Neural cell (in vitro differentiated cells): Measurements from ENCODE around the gene HNRNPF. TPM values are rescaled to one million over a fixed set of nuclear protein-coding genes. Genes with fewer than 3 reads are reported as not detected.

Source experiments
- H2AFZ ChIP-seq: fragments of 200-600, 300-800 bp; sonication (generic), shearing (Covaris generic); 2 replicates; pipeline ENCODE4 v1.6.0; 2014; ENCODE audit warnings: low read depth, mild to moderate bottlenecking, antibody characterized with exemption, low read length, moderate library complexity
- H3F3A ChIP-seq: fragments of 200-600 bp; shearing (Covaris generic); 2 replicates; pipeline ENCODE4 v1.6.1; 2016; ENCODE audit warnings: mild to moderate bottlenecking, moderate library complexity, mixed read lengths, antibody characterized with exemption, low read length; ENCODE audit not compliant: insufficient read depth, poor library complexity, severe bottlenecking
- H3K27ac ChIP-seq: fragments of 200-600, 300-800 bp; sonication (generic), shearing (Covaris generic); 2 replicates; pipeline ENCODE4 v1.5.1; 2014; ENCODE audit warnings: mild to moderate bottlenecking, low read length, moderate library complexity
- H3K27me3 ChIP-seq: fragments of 300-800, 200-600 bp; sonication (generic), shearing (Covaris generic); 2 replicates; pipeline ENCODE4 v1.6.0; 2014; ENCODE audit warnings: mild to moderate bottlenecking, low read depth, low read length, moderate library complexity; ENCODE audit not compliant: insufficient read depth
- H3K36me3 ChIP-seq: fragments of 300-800, 200-600 bp; sonication (generic), shearing (Covaris generic); 2 replicates; pipeline ENCODE4 v1.5.1; 2014; ENCODE audit warnings: mild to moderate bottlenecking, antibody characterized with exemption, low read length, moderate library complexity; ENCODE audit not compliant: insufficient read depth
- H3K4me2 ChIP-seq: fragments of 300-800, 200-600 bp; sonication (generic), shearing (Covaris generic); 2 replicates; pipeline ENCODE4 v1.6.0; 2014; ENCODE audit warnings: mild to moderate bottlenecking, low read length
- H3K4me3 ChIP-seq: fragments of 300-800, 200-600 bp; sonication (generic), shearing (Covaris generic); 2 replicates; pipeline ENCODE4 v1.5.1; 2014; ENCODE audit warnings: mild to moderate bottlenecking, low read length, moderate library complexity
- H3K79me2 ChIP-seq: fragments of 200-600 bp; shearing (Covaris generic); replicated peaks from 2 replicates; pipeline ENCODE4 v1.6.0; 2014; ENCODE audit warnings: mild to moderate bottlenecking, low read length, moderate library complexity; ENCODE audit not compliant: insufficient read depth
- H3K9ac ChIP-seq: fragments of 300-800, 200-600 bp; sonication (generic), shearing (Covaris generic); 2 replicates; pipeline ENCODE4 v1.6.1; 2016; ENCODE audit warnings: mild to moderate bottlenecking, low read length, mixed read lengths
- H3K9me2 ChIP-seq: fragments of 200-600 bp; shearing (Covaris generic); 2 replicates; pipeline ENCODE4 v1.6.1; 2016; ENCODE audit warnings: mild to moderate bottlenecking, low read length, mixed read lengths; ENCODE audit not compliant: insufficient read depth
- H3K9me3 ChIP-seq: fragments of 200-600, 300-800 bp; sonication (generic), shearing (Covaris generic); 2 replicates; pipeline ENCODE4 v1.6.1; 2016; ENCODE audit warnings: mild to moderate bottlenecking, mixed run types, low read length, moderate library complexity, mixed read lengths
- H4K20me1 ChIP-seq: fragments of 200-600 bp; shearing (Covaris generic); 2 replicates; pipeline ENCODE4 v1.6.1; 2016; ENCODE audit warnings: mild to moderate bottlenecking, mixed run types; ENCODE audit not compliant: insufficient read depth
- CTCF ChIP-seq: fragments of 450-650 bp; IDR thresholded peaks from 2 replicates; pipeline ENCODE4 v1.5.1; 2014; ENCODE audit warnings: antibody characterized with exemption, mild to moderate bottlenecking, moderate library complexity; ENCODE audit not compliant: poor library complexity, severe bottlenecking
- EP300 ChIP-seq: fragments of 450-650 bp; conservative IDR thresholded peaks from 2 replicates; pipeline ENCODE4 v1.6.1; 2014; ENCODE audit warnings: antibody characterized with exemption, mild to moderate bottlenecking, moderate library complexity; ENCODE audit not compliant: poor library complexity, severe bottlenecking
- EZH2 ChIP-seq: fragments of 200-600, 300-800 bp; shearing (Covaris generic), sonication (generic); IDR thresholded peaks from 2 replicates; pipeline ENCODE4 v1.6.1; 2014; ENCODE audit warnings: antibody characterized with exemption, low read length, borderline replicate concordance, mild to moderate bottlenecking; ENCODE audit not compliant: insufficient read depth, poor library complexity, severe bottlenecking
- MXI1 ChIP-seq: fragments of 450-650 bp; conservative IDR thresholded peaks from 2 replicates; pipeline ENCODE4 v1.6.1; 2014; ENCODE audit warnings: antibody characterized with exemption, mild to moderate bottlenecking; ENCODE audit not compliant: poor library complexity, severe bottlenecking
- POLR2AphosphoS5 ChIP-seq: IDR thresholded peaks from 2 replicates; pipeline ENCODE4 v1.6.1; 2012
- RAD21 ChIP-seq: fragments of 450-650 bp; conservative IDR thresholded peaks from 2 replicates; pipeline ENCODE4 v1.6.1; 2014; ENCODE audit warnings: antibody characterized with exemption, mild to moderate bottlenecking, moderate library complexity
- SMC3 ChIP-seq: fragments of 450-650 bp; conservative IDR thresholded peaks from 2 replicates; pipeline ENCODE4 v1.6.1; 2014; ENCODE audit warnings: antibody characterized with exemption, mild to moderate bottlenecking, moderate library complexity; ENCODE audit not compliant: poor library complexity
- TAF1 ChIP-seq: IDR thresholded peaks from 2 replicates; pipeline ENCODE4 v1.6.1; 2012; ENCODE audit warnings: low read depth
- polyA plus RNA-seq: library from polyadenylated mRNA; depleted of rRNA; stranded (reverse); fragments of >200 nt; gene quantifications from 2 replicates; pipeline ENCODE4 v1.2.3, GENCODE V29; 2014
- TF ChIP-seq, protein P1 (sequence below): IDR thresholded peaks from 2 replicates; pipeline ENCODE4 v1.6.1; 2012; ENCODE audit warnings: borderline replicate concordance

HNRNPF gene
- polyA plus RNA-seq, 1 donor from 2014 or later, result 65.0 TPM

DNA sequence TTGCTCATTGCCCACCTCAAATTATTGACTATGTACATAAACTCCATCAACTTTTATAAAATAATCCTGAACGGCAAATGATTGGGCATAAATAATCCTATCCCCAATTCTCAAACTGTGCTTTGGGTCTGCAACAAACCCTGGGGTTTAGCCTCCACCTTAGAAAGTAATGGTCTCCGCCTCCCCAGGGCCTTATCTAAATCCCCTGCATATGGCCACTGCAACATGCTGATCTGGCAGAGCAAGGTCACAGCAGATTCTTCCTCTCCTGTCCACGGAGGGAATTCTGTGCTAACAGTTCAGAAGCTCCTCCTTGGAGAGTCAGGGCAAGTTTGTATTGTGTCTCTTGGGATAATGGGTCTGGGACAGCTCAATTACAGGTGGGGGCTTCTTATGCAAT is 19.1 kb downstream of the HNRNPF start:
- H3K79me2 ChIP-seq, result peaks cover 8% of the 10 kb centered on the region
- H4K20me1 ChIP-seq, result no peaks in the 10 kb centered on the region
- no peak overlapping the region for H3K4me2 ChIP-seq

DNA sequence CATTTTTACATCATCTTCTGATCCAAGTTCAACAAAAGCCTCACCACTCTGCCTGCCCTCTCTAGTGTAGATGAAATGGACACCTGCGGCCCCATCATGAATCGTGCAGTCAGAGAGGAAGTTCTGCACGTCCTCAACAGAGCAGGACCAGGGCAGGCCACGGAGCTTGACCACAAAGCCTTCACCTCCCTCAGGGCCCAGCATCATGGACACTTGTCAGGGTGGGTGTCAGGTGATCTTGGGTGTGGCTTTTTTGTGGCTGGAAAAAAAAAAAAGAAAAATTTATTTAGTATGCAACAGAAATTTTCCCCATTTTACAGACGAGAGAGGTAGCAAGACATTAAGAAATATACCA is 21.3 kb downstream of the HNRNPF start:
- Histone ChIP-seq H3K4me3 (no peak overlapping the region), H3K27me3 (no peaks in the 10 kb centered on the region), H3K9me2 (no peaks in the 10 kb centered on the region), H3K4me2 (no peak overlapping the region), H3F3A (no peaks in the 10 kb centered on the region), H3K27ac (no peak overlapping the region), H2AFZ (no peak overlapping the region), H3K9ac (no peak overlapping the region), H3K9me3 (no peaks in the 10 kb centered on the region), H3K79me2 (no peaks in the 10 kb centered on the region), H3K36me3 (no peaks in the 10 kb centered on the region), H4K20me1 (no peaks in the 10 kb centered on the region)
- TF ChIP-seq, protein P1, sequence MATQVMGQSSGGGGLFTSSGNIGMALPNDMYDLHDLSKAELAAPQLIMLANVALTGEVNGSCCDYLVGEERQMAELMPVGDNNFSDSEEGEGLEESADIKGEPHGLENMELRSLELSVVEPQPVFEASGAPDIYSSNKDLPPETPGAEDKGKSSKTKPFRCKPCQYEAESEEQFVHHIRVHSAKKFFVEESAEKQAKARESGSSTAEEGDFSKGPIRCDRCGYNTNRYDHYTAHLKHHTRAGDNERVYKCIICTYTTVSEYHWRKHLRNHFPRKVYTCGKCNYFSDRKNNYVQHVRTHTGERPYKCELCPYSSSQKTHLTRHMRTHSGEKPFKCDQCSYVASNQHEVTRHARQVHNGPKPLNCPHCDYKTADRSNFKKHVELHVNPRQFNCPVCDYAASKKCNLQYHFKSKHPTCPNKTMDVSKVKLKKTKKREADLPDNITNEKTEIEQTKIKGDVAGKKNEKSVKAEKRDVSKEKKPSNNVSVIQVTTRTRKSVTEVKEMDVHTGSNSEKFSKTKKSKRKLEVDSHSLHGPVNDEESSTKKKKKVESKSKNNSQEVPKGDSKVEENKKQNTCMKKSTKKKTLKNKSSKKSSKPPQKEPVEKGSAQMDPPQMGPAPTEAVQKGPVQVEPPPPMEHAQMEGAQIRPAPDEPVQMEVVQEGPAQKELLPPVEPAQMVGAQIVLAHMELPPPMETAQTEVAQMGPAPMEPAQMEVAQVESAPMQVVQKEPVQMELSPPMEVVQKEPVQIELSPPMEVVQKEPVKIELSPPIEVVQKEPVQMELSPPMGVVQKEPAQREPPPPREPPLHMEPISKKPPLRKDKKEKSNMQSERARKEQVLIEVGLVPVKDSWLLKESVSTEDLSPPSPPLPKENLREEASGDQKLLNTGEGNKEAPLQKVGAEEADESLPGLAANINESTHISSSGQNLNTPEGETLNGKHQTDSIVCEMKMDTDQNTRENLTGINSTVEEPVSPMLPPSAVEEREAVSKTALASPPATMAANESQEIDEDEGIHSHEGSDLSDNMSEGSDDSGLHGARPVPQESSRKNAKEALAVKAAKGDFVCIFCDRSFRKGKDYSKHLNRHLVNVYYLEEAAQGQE, result no peak
- TF ChIP-seq EP300 (no peak), CTCF (no peak), MXI1 (no peak), EZH2 (no peak), TAF1 (no peak), SMC3 (no peak), RAD21 (no peak), POLR2AphosphoS5 (no peak)

More for the DNA sequence above, 19.1 kb downstream of the HNRNPF start:
- Histone ChIP-seq H3K9me3 (no peaks in the 10 kb centered on the region), H3K9ac (no peak overlapping the region), H3K9me2 (no peaks in the 10 kb centered on the region), H3K27ac (no peak overlapping the region), H3F3A (no peaks in the 10 kb centered on the region), H3K27me3 (no peaks in the 10 kb centered on the region), H2AFZ (no peak overlapping the region), H3K4me3 (no peak overlapping the region), H3K36me3 (no peaks in the 10 kb centered on the region)
- TF ChIP-seq TAF1 (no peak), EZH2 (no peak), EP300 (no peak), POLR2AphosphoS5 (no peak)
